Vein endothelial cell (primary cell): ENCODE results near the gene CXCL17. TPM values are rescaled to one million over a fixed set of nuclear protein-coding genes. Genes with fewer than 3 reads are reported as not detected.

Experiments used
- small RNA-seq: library from RNA; depleted of rRNA; stranded (forward); fragments of <200 nt; gene quantifications from one replicate; pipeline ENCODE3, GENCODE V24; 2012
- total RNA-seq: library from RNA; depleted of rRNA; stranded (reverse); fragments of >200 nt; gene quantifications from 2 replicates; pipeline ENCODE4 v1.2.3, GENCODE V29; 2012

The CXCL17 gene
- not detected in 2 replicates for total RNA-seq

DNA sequence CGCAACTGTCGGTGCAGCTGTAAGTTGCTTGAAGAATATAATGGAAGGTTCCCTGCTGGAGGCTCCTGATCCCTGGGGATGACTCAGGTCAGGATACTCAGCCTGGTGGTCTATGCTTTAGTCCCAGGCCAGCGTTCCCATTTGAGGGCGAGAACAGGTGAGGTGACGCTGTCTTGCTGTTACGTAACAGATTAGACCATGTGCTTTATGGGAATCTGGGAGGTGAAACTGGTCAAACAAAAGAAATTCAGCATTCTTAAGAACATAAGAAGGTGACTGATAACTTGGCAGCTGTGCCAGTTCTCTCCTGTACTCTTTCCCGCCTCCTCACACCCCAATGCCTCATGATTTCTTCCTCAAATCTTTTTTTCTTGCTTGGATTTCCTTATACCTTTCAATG lies at the start of gene CXCL17:
Gene CXCL17, minus strand, starts transcription at position 114 of the 400 bp plus-strand sequence. CDS start 114 bp downstream, outside the sequence.

DNA sequence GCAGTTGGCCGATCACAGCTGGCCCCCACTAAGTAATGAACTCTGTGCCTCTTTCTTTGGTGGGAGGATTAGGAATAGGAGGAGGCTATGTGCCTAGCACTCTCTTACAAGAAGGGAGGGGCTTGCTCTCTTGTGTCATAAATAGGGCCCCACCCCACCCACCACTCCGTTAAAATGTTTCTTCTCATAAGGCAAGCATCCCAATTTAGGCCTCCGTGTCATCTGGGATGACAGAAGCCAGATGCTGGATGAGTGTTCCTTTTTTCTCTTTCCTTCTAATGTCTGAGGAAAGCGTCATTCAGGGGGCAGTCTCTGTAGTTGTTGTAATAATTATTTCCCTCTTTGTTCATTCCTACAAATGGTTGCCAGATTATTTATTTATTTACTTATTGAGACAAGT lies 15.4 kb downstream of the CXCL17 start, which contains the start of gene LIPE:
Gene LIPE, minus strand, starts transcription at position 76 of the 400 bp plus-strand sequence. CDS start 239 bp downstream, outside the sequence.

GRCh38 chr19:42389899-42390298 lies 52.8 kb downstream of the CXCL17 start, which contains the start of gene CNFN:
CNFN (minus strand) TSS chr19:42390297; CDS start chr19:42389037, 1,260 bp downstream.

Small RNA genes lying within 50 kb of the gene (small RNA-seq; reads per million reads assigned to genes)
- gene RNU4-60P, result not detected

Other genes with a start within 250 kb of the CXCL17 start
- 18.9 and 24.6 TPM in 2 replicates for gene DEDD2, start 225.3 kb downstream of the CXCL17 start, total RNA-seq
- 15.7 and 16.7 TPM in 2 replicates for gene ZNF526, start 222.6 kb downstream of the CXCL17 start, total RNA-seq
- 30.1 and 34.4 TPM in 2 replicates for gene GSK3A, start 200.3 kb downstream of the CXCL17 start, total RNA-seq
- 56.6 and 90.2 TPM in 2 replicates for gene ERF, start 187.8 kb downstream of the CXCL17 start, total RNA-seq
- 37.2 and 42.5 TPM in 2 replicates for gene CIC, start 173.7 kb downstream of the CXCL17 start, total RNA-seq
- gene PRR19, start 140.8 kb downstream of the CXCL17 start, total RNA-seq, result 0.67 and 0.98 TPM in 2 replicates
- 41.3 and 51.6 TPM in 2 replicates for gene PAFAH1B3, start 140.3 kb downstream of the CXCL17 start, total RNA-seq
- not detected in 2 replicates for gene TMEM145, start 129.6 kb downstream of the CXCL17 start, total RNA-seq
- gene MEGF8, start 117.3 kb downstream of the CXCL17 start, total RNA-seq, result 33.1 and 49.0 TPM in 2 replicates
- 0.65 TPM in 1 of 2 replicates, not detected in the other for gene CNFN, start 52.6 kb downstream of the CXCL17 start, total RNA-seq
- 4.5 and 5.6 TPM in 2 replicates for gene LIPE, start 15.6 kb downstream of the CXCL17 start, total RNA-seq
- gene CEACAM1, start 85.5 kb upstream of the CXCL17 start, total RNA-seq, result 3.2 and 6.2 TPM in 2 replicates
- not detected in 2 replicates for gene CEACAM8, start 152.0 kb upstream of the CXCL17 start, total RNA-seq